Measurements from ENCODE around the gene PPP6R1.
"Not testable (repeated sequence)": the region's sequence is repeated elsewhere in the genome, so short reads cannot be mapped to it uniquely, and the experiment has no call there.

The PPP6R1 gene

GRCh38 chr19:55223291-55224037, 35.4 kb downstream of the PPP6R1 start:
- no peak for DNase-seq

GRCh38 chr19:55220525-55220924, 38.3 kb downstream of the PPP6R1 start:
- DNase-seq, result no peak

DNA sequence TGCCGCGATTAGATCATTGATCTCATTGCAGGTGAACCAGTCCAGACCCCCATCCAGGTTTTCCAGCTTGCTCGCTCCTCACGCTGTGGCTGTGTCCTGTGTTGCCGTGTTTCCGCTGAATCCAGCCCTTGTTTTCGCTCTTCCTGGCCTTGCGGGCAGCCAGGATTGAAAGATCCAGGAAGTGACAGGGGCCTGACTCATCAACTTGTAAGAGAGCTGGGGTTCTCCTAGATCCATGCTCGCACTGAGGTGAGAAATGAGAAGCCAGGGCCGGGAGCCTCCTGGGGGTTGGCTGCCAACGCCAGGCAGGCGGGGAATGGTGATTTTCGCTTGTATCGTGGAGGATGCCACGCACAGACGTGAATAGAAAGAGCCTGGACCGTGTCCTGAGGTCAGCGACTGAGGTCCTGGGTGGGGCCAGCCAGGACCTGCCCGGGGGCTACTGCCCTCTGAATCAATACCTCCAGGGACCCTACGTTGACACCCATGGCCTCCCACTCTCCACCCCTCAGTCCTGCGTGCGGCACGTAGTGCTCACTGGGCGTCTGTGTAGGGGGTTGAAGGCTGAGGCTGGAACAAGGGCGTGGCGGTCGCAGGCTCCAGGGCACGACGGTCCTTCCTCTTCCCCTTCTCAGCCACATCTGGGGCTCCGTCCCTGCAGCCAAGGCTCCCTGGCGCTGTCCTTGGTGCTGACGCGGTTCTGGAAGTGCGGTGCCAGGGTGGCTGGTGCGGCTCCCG, 42.2 kb downstream of the PPP6R1 start:
- peak; percentile 94 for DNase-seq

DNA sequence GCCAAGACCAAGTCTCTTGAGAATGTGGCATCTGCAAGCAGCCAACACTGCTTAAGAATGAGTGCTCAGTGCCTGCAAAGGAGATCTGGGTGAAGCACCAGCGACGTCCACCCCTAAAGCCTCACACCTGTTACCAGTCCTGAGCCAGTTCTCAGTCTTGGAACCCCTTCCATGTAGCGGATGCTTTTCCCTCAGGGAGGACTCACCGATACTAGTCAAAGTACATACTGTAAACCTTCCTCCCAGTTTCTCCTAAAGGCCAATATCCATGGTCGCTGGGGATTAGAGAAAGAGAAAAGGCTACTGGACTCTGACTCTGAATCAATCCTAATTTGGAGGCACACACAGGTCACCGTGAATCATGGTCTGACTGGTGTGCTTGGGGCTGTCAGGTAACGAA, 45.3 kb downstream of the PPP6R1 start:
- no peak for DNase-seq

DNA sequence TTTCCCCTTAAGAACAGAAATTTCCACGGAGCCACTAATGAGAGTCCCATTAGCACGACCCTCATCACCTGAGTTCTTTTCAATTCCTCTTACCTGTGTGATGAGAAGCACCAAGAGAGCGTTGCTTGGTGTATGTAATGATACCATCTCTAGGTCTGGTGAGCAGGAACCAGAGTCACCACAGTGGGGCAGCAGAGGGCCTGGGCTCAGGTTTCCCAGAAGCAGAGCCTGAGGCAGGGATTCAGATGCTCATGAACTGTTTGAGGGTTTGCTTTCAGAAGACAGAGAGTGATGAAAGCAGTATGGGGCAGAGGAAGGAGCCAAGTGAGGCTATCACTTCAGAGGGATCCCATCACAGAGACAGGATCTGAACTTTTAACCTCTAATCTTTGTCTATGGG, 46.4 kb downstream of the PPP6R1 start:
- DNase-seq, result no peak

DNA sequence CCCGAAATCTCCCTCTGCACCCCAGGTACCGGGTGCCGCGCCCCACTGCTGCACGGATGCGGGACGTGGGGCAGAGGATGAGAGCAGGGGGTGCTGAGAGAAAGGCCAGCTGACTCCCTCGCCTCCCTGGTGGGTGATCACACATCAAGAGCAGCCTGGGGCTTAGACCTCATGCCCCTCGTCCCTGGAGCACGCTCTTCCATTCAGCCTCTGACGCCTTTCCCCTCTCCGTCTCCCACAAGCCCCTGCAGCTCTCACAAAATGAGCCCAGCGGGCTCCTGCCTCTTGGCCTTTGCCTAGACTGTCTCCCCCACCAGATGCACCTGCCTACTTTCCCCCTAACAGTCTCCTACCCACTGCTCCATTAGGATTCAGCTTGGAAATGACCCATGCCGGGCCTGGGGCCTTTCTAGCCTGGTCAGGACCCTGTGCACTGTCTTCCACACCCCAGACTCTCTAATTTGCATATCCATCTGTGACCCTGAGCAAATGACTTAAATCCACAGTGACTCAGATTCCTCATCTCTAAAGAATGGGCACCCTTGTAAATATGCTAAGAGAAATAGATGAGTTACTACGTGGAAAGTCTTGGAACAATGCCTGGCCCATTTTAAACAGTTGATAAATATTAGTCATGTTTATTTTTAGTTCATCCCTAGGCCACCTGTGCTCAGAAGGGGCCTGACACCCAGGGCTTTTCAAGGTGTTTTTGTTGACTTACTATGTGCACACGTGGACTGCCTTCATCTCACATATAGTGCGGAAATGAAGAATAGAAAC, 48.9 kb downstream of the PPP6R1 start:
- peak; percentile 36 for DNase-seq

GRCh38 chr19:55208880-55209692, 49.7 kb downstream of the PPP6R1 start, which contains the start of gene PTPRH:
Gene PTPRH (minus strand): TSS chr19:55209501. CDS start chr19:55209433, 68 bp downstream.
- peak; percentile 50 for DNase-seq

GRCh38 chr19:55206664-55207500, 51.9 kb downstream of the PPP6R1 start:
- peak; percentile 68 for DNase-seq

GRCh38 chr19:55202199-55202598, 56.6 kb downstream of the PPP6R1 start:
- DNase-seq, result not testable (repeated sequence)

DNA sequence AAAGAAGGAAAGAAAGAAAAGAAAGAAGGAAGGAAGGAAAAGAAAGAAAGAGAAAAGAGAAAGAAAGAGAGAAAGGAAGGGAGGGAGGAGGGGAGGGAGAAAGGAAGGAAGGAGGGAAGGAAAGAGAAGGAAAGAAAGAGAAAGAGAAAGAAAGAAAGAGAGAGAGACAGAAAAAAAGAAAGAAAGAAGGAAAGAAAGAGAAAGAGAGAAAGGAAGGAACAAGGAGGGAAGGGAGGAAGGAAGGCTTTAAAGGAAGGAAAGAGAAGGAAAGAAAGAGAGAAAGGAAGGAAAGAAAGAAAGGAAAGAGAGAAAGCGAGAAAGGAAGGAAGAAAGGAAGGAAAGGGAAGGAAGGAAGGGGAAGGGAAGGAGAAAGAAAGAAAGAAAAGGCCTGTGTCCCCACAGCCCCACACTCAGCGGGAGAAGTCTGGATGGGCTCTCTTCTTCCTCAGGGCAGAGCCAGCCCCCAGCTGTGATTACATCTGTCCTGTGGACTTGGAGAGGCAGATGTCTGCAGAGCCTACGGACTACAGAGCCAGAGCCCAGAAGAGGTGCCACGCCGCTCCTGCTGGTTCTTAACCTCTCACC, 59.1 kb downstream of the PPP6R1 start:
- no peak for DNase-seq

DNA sequence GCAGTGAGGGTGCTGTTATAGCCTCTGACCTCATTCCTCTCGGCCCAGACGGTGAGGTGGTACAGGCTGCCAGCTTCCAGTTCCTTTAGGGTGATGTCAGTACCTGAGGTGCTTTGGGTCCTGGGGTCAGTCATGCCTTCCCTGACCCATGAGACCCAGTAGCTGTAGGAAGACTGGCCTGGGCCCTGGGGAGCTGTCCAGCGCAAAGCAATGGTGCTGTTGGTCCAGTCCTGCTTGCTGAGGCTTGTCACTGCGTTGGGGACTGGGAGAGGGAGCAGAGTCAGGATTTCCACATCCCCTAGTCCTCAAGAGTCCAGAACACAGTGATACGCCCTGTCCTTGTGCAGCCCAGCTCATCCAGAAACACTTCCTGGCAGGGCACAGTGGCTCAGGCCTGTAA, 60.2 kb downstream of the PPP6R1 start:
- DNase-seq, result no peak

DNA sequence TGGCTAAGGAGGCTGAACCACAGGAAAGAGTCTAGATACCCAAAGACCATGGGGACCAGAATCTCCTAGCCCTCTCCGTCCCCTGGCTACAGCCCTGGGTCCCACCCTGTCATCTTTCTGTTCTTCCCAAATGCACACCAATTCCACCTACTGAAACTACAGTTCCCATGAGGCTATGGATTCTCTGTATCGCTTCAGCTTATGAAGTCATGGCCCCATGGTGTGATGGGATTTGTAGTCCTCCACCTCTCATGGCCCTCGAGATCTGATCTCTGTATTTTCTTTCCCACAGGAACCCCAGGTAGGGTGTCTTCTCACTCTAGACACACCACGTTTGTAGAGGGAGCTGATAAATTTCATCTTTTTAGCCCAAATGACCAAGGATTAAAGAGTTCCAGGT, 61.3 kb downstream of the PPP6R1 start:
- DNase-seq, result no peak

GRCh38 chr19:55196803-55197202, 62.0 kb downstream of the PPP6R1 start:
- no peak for DNase-seq

DNA sequence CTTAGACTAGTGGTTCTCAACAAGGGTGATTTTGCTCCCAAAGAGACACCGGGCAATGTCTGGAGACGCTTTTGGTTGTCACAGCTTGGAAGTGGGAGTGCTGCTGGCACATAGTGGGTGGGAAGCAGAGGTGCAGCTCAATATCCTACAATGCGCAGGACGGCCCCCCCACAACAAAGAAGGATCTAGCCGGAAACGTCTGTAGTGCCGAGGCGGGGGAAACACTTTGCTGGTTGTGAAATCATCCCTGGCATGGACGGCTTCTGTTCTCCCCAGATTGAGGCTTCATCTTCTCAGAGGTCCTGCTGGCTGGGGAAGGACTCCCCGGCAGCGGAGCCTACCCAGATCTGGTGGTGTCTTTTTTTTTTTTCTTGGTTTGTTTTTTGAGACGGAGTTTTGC, 65.3 kb downstream of the PPP6R1 start:
- DNase-seq, result no peak

DNA sequence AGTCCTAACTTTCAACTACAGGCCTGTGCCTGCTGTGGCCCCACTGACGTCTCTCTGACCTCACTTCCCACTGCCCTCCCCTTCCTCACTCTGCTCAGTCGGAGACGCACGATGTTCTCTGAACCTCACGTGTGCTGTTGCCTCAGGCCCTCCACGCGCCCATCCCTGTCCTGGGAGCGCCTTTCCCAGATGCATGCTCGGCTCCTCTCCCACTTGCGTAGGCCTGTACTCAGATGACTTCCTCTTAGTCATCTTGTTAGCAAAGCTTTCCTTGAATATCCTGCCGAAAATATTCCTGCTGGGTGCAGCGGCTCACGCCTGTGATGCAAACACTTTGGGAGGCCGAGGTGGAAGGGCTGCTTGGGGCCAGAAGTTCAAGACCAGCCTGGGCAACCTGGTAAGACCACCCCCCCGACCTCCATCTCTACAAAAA, 69.4 kb downstream of the PPP6R1 start:
- peak; percentile 71 for DNase-seq

DNA sequence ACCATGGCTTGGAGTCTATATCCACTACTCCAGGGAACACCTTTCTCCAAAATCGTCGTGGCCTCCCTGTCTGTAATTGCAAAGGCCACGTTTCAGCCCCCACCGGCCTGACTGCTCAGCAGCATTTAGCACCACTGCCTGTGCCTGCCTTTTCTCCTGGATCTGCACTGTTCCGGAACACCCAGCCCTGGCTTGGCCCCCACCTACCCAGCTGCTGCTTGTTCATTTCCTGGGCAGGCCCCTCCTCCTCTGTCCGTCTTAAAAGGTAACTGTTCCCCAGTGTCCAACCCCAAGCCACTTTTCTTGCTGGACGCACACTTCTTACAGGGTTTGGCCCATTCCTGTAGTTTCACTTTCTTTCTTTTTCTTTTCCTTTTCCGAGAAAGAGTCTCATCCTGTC, 70.2 kb downstream of the PPP6R1 start:
- no peak for DNase-seq

- no peak for DNase-seq
Measured at GRCh38 chr19:55186080-55186479, 72.7 kb downstream of the PPP6R1 start.

DNA sequence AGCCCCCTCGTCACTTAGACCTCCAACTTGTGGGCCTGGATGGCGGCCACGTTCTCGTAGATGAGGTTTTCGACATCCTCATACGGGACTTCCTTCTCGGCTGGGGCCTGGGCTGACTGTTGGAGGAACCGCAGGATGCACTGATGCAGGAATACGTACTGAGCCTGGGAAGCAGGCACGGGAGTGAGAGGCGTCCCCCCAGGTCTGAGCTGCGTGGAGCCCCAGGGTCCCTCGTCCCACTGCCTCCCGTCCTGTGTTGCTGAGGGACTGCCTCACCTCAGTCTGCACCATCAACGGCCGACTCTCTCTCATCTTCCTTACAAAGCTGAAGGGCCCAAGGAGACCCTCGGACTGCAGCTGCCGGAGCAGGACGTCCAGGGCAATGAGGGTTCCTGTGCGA, 77.1 kb downstream of the PPP6R1 start:
- DNase-seq, result no peak
